Mesenchymal stem cell (in vitro differentiated cells and primary cell): ENCODE data around the gene KIAA0825.

Source experiments
- DNase-seq: peaks from one replicate; pipeline ENCODE4 v3.0.0-alpha.2; 2013
- H2AFZ ChIP-seq: one replicate; pipeline ENCODE4 v1.6.1; 2013; ENCODE audit warnings: low read depth, mild to moderate bottlenecking, control low read depth, inconsistent platforms, low read length, moderate library complexity
- H2AK5ac ChIP-seq: 2 replicates; pipeline ENCODE4 v1.6.1; 2013; ENCODE audit warnings: low read length, moderate library complexity, mild to moderate bottlenecking, inconsistent platforms; ENCODE audit not compliant: severe bottlenecking
- H2BK120ac ChIP-seq: one replicate; pipeline ENCODE4 v1.6.1; 2013; ENCODE audit warnings: low read depth, mild to moderate bottlenecking, inconsistent platforms, low read length, moderate library complexity
- H2BK12ac ChIP-seq, 2 experiments: one replicate each; pipeline ENCODE4 v1.6.1; 2013; ENCODE audit warnings: inconsistent platforms in 2 of 2, low read length in 2 of 2, mild to moderate bottlenecking in 2 of 2, moderate library complexity in 2 of 2, control low read depth in 1 of 2
- H2BK15ac ChIP-seq: one replicate; pipeline ENCODE4 v1.6.1; 2013; ENCODE audit warnings: mild to moderate bottlenecking, low read depth, inconsistent platforms; ENCODE audit not compliant: poor library complexity, severe bottlenecking
- H2BK5ac ChIP-seq: 2 replicates; pipeline ENCODE4 v1.6.1; 2013; ENCODE audit warnings: low read depth, mild to moderate bottlenecking, low read length, control low read depth, inconsistent platforms; ENCODE audit not compliant: poor library complexity, severe bottlenecking
- H3K14ac ChIP-seq, 2 experiments: one replicate each; pipeline ENCODE4 v1.6.1; 2013; ENCODE audit warnings: inconsistent platforms in 2 of 2, low read length in 2 of 2, control low read depth in 1 of 2, mild to moderate bottlenecking in 1 of 2, moderate library complexity in 1 of 2
- H3K18ac ChIP-seq, 2 experiments: one replicate each; pipeline ENCODE4 v1.6.1; 2013; ENCODE audit warnings: inconsistent platforms in 2 of 2, low read length in 2 of 2, control low read depth in 1 of 2, low read depth in 1 of 2, mild to moderate bottlenecking in 1 of 2
- H3K23ac ChIP-seq, 2 experiments: one replicate each; pipeline ENCODE4 v1.6.1; 2013; ENCODE audit warnings: inconsistent platforms in 2 of 2, low read length in 2 of 2, mild to moderate bottlenecking in 2 of 2, moderate library complexity in 2 of 2, control low read depth in 1 of 2
- H3K27ac ChIP-seq: 2 replicates; pipeline ENCODE4 v1.5.1; 2013; ENCODE audit warnings: mild to moderate bottlenecking, moderate library complexity, low read length, control low read depth, inconsistent platforms; ENCODE audit not compliant: poor library complexity, severe bottlenecking
- H3K27me3 ChIP-seq, 2 experiments: 2 replicates each; pipeline versions ENCODE4 v1.6.1 to v1.7.0; 2013; ENCODE audit warnings: low read length in 2 of 2, mild to moderate bottlenecking in 2 of 2, moderate library complexity in 2 of 2, control low read depth in 1 of 2, inconsistent platforms in 1 of 2; ENCODE audit not compliant: control insufficient read depth in 1 of 2, insufficient read depth in 1 of 2
- H3K36me3 ChIP-seq, 2 experiments: 2 replicates each; pipeline versions ENCODE4 v1.6.1 to v1.7.0; 2013; ENCODE audit warnings: low read length in 2 of 2, control low read depth in 1 of 2, inconsistent platforms in 1 of 2, low read depth in 1 of 2, mild to moderate bottlenecking in 1 of 2; ENCODE audit not compliant: insufficient read depth in 2 of 2, control insufficient read depth in 1 of 2
- H3K4ac ChIP-seq, 2 experiments: one replicate each; pipeline ENCODE4 v1.6.1; 2013; ENCODE audit warnings: inconsistent platforms in 2 of 2, low read length in 2 of 2, mild to moderate bottlenecking in 2 of 2, moderate library complexity in 2 of 2, control low read depth in 1 of 2, low read depth in 1 of 2
- H3K4me1 ChIP-seq: 2 replicates; pipeline ENCODE4 v1.6.1; 2013; ENCODE audit warnings: low read depth, low read length, control low read depth; ENCODE audit not compliant: control insufficient read depth, insufficient read depth
- H3K4me2 ChIP-seq: 2 replicates; pipeline ENCODE4 v1.6.1; 2013; ENCODE audit warnings: low read length, mild to moderate bottlenecking, inconsistent platforms; ENCODE audit not compliant: poor library complexity, severe bottlenecking
- H3K4me3 ChIP-seq, 2 experiments: 2 replicates each; pipeline versions ENCODE4 v1.5.1 to v1.7.0; 2013; ENCODE audit warnings: low read length in 2 of 2, mild to moderate bottlenecking in 2 of 2, control low read depth in 1 of 2, low read depth in 1 of 2; ENCODE audit not compliant: insufficient read depth in 1 of 2
- H3K79me1 ChIP-seq: replicated peaks from 2 replicates; pipeline ENCODE4 v1.6.1; 2013; ENCODE audit warnings: mild to moderate bottlenecking, control low read depth, low read length, inconsistent platforms; ENCODE audit not compliant: poor library complexity, severe bottlenecking
- H3K9ac ChIP-seq: 2 replicates; pipeline ENCODE4 v1.7.0; 2013; ENCODE audit warnings: mild to moderate bottlenecking, low read length, moderate library complexity
- H3K9me3 ChIP-seq: 2 replicates; pipeline ENCODE4 v1.7.0; 2013; ENCODE audit warnings: mild to moderate bottlenecking, low read length; ENCODE audit not compliant: control insufficient read depth
- H4K8ac ChIP-seq: one replicate; pipeline ENCODE4 v1.6.1; 2013; ENCODE audit warnings: inconsistent platforms, mild to moderate bottlenecking, low read length, moderate library complexity
- H4K91ac ChIP-seq: one replicate; pipeline ENCODE4 v1.6.1; 2013; ENCODE audit warnings: mild to moderate bottlenecking, low read length, inconsistent platforms
- WGBS: methylation state at CpG from one replicate; pipeline ENCODE4 v1.1.7; 2013; ENCODE audit warnings: mixed read lengths; 5-methylcytosine and 5-hydroxymethylcytosine counted together

Gene KIAA0825

GRCh38 chr5:94469894-94470329 lies 148.5 kb downstream of the KIAA0825 start:
- H2AFZ ChIP-seq, result no peak overlapping the region
- H3K4me3 ChIP-seq, result no peak overlapping the region
- no peak overlapping the region for H3K14ac ChIP-seq
- H3K36me3 ChIP-seq, result no peaks in the 10 kb centered on the region
- peak overlapping the region; percentile 48 for H3K9ac ChIP-seq
- H2AK5ac ChIP-seq, result no peak overlapping the region
- no peaks in the 10 kb centered on the region for H3K4me1 ChIP-seq
- no peak for DNase-seq
- H2BK5ac ChIP-seq, result no peak overlapping the region
- H2BK120ac ChIP-seq, result no peak overlapping the region
- no peak overlapping the region for H3K23ac ChIP-seq
- no peak overlapping the region for H2BK15ac ChIP-seq
- no peak overlapping the region for H3K18ac ChIP-seq
- no peak overlapping the region for H2BK12ac ChIP-seq
- H3K4me2 ChIP-seq, result no peak overlapping the region
- no peaks in the 10 kb centered on the region for H3K27me3 ChIP-seq
- no peak overlapping the region for H3K27ac ChIP-seq
- no peak overlapping the region for H4K91ac ChIP-seq
- 41% methylated on average over 3 of the region's 5 CpGs for WGBS
- no peaks in the 10 kb centered on the region for H3K9me3 ChIP-seq
- no peaks in the 10 kb centered on the region for H3K79me1 ChIP-seq
- H4K8ac ChIP-seq, result no peak overlapping the region
- H3K4ac ChIP-seq, result no peak overlapping the region

- Histone ChIP-seq H2BK5ac (no peak overlapping the region), H2BK120ac (no peak overlapping the region), H3K4ac (no peak overlapping the region), H3K27me3 (no peaks in the 10 kb centered on the region), H3K4me1 (no peaks in the 10 kb centered on the region), H3K79me1 (no peaks in the 10 kb centered on the region), H2BK12ac (no peak overlapping the region), H3K27ac (no peak overlapping the region), H2BK15ac (no peak overlapping the region), H2AFZ (no peak overlapping the region), H2AK5ac (no peak overlapping the region), H4K8ac (no peak overlapping the region), H3K36me3 (no peaks in the 10 kb centered on the region), H3K9ac (no peak overlapping the region), H3K4me3 (no peak overlapping the region), H3K18ac (no peak overlapping the region), H3K4me2 (no peak overlapping the region), H3K14ac (no peak overlapping the region), H3K23ac (no peak overlapping the region), H4K91ac (no peak overlapping the region), H3K9me3 (no peaks in the 10 kb centered on the region)
- WGBS, result no CpG with 5 or more reads among the region's 5 CpGs
- DNase-seq, result no peak
These were observed 150.2 kb downstream of the KIAA0825 start for GRCh38 chr5:94467954-94468930.

DNA sequence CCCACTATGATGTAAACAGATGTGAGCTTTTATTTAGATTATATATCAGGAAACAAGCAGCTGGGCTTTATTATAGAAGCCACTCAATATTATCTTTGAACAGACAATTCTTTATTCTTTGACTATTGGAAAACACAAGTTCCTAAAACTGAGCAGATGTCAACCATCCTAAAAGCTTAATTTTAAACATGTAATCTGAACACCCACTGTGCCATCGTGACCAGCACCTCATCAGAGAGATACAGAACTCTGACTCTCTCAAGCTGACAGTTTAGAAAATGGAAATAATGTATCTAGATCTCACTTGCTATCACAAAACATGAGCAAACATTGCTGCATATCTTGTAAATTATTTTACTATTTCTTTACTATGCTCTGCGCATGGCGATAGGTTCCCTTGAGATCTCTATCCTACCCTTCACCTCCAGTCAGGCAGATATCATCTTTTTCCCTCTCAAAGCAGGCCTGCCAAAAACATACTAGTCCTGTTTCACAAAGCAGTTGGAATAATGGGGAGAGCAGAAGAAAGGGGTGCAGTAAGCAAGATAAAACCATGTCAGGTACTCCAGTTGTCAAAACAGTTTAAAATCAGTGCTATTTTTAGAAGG lies 151.0 kb downstream of the KIAA0825 start:
- no peak overlapping the region for H3K4me3 ChIP-seq
- no peak overlapping the region for H2BK15ac ChIP-seq
- H2BK120ac ChIP-seq, result no peak overlapping the region
- no peaks in the 10 kb centered on the region for H3K36me3 ChIP-seq
- H3K27ac ChIP-seq, result no peak overlapping the region
- no peaks in the 10 kb centered on the region for H3K79me1 ChIP-seq
- no peak overlapping the region for H3K18ac ChIP-seq
- no peak for DNase-seq
- H3K4me2 ChIP-seq, result no peak overlapping the region
- no peak overlapping the region for H3K4ac ChIP-seq
- no peak overlapping the region for H3K14ac ChIP-seq
- 100% methylated on average over 2 of the region's 3 CpGs for WGBS
- no peak overlapping the region for H4K8ac ChIP-seq
- H4K91ac ChIP-seq, result no peak overlapping the region
- no peaks in the 10 kb centered on the region for H3K9me3 ChIP-seq
- H2BK5ac ChIP-seq, result no peak overlapping the region
- H3K4me1 ChIP-seq, result no peaks in the 10 kb centered on the region
- no peak overlapping the region for H3K9ac ChIP-seq
- no peak overlapping the region for H3K23ac ChIP-seq
- no peak overlapping the region for H2AK5ac ChIP-seq
- H2AFZ ChIP-seq, result no peak overlapping the region
- H2BK12ac ChIP-seq, result no peak overlapping the region
- H3K27me3 ChIP-seq, result no peaks in the 10 kb centered on the region

DNA sequence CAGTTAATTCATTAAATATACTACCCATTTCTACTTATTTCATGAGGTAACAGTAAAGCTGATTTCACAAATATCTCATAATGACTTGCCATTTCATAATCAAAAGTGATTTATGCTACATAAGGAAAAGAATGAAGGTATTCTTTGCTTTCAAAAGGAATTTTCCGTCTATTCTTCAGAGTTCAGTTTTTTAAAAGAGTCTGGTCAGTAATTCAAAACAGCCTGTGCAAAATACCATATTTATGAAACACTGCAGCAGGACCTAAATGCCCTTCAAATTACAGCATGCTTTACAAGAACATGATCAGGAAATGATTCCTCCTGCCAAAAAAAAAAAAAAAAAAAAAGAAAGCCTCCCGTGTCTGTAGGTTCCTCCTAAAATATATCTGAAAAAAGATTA lies 154.7 kb downstream of the KIAA0825 start:
- no peak overlapping the region for H2BK5ac ChIP-seq
- H3K18ac ChIP-seq, result no peak overlapping the region
- H2BK15ac ChIP-seq, result no peak overlapping the region
- H4K91ac ChIP-seq, result no peak overlapping the region
- 76% methylated on average over 1 of the region's 2 CpGs for WGBS
- H3K4me1 ChIP-seq, result no peaks in the 10 kb centered on the region
- H3K36me3 ChIP-seq, result no peaks in the 10 kb centered on the region
- H3K27me3 ChIP-seq, result no peaks in the 10 kb centered on the region
- H3K27ac ChIP-seq, result no peak overlapping the region
- H3K4me2 ChIP-seq, result no peak overlapping the region
- no peak overlapping the region for H2AK5ac ChIP-seq
- no peak overlapping the region for H3K4me3 ChIP-seq
- H2BK120ac ChIP-seq, result no peak overlapping the region
- no peak overlapping the region for H3K23ac ChIP-seq
- no peak overlapping the region for H2AFZ ChIP-seq
- H4K8ac ChIP-seq, result no peak overlapping the region
- peak overlapping the region; percentile 48 for H3K9ac ChIP-seq
- no peak overlapping the region for H2BK12ac ChIP-seq
- DNase-seq, result no peak
- no peaks in the 10 kb centered on the region for H3K9me3 ChIP-seq
- no peak overlapping the region for H3K14ac ChIP-seq
- H3K4ac ChIP-seq, result no peak overlapping the region
- H3K79me1 ChIP-seq, result no peaks in the 10 kb centered on the region
